ENCODE measurements around the gene PTTG1.

The PTTG1 gene

GRCh38 chr5:160460377-160461049, 38.9 kb downstream of the PTTG1 start:
- H3K4me3 ChIP-seq (ENCODE audit: low read depth in 1 of 5, low read length in 5 of 5) = no peak overlapping the region
- no peak overlapping the region for H3K9ac ChIP-seq (ENCODE audit: low read length in 5 of 5)
- no peaks in the 10 kb centered on the region for H3K27me3 ChIP-seq (ENCODE audit: control insufficient read depth in 5 of 5, insufficient read depth in 4 of 5, low read length in 5 of 5)
- no peaks in the 10 kb centered on the region for H3K36me3 ChIP-seq (ENCODE audit: control insufficient read depth in 5 of 5, insufficient read depth in 5 of 5, low read length in 5 of 5)
- no peak overlapping the region for H3K27ac ChIP-seq (ENCODE audit: low read depth, low read length)
- no peaks in the 10 kb centered on the region for H3K9me3 ChIP-seq (ENCODE audit: control insufficient read depth in 5 of 5, low read length in 5 of 5)
- H3K4me1 ChIP-seq (ENCODE audit: control insufficient read depth in 5 of 5, insufficient read depth in 5 of 5, low read length in 5 of 5) = peaks cover 0 to 3% (median 0%) of the 10 kb centered on the region in 5 donors

- Histone ChIP-seq H3K27ac (ENCODE audit: low read depth, low read length) (no peak overlapping the region), H3K9ac (ENCODE audit: low read length in 5 of 5) (no peak overlapping the region), H3K4me1 (ENCODE audit: control insufficient read depth in 5 of 5, insufficient read depth in 5 of 5, low read length in 5 of 5) (peaks cover 0 to 4% (median 0%) of the 10 kb centered on the region in 5 donors), H3K36me3 (ENCODE audit: control insufficient read depth in 5 of 5, insufficient read depth in 5 of 5, low read length in 5 of 5) (no peaks in the 10 kb centered on the region), H3K9me3 (ENCODE audit: control insufficient read depth in 5 of 5, low read length in 5 of 5) (no peaks in the 10 kb centered on the region), H3K27me3 (ENCODE audit: control insufficient read depth in 5 of 5, insufficient read depth in 4 of 5, low read length in 5 of 5) (no peaks in the 10 kb centered on the region), H3K4me3 (ENCODE audit: low read depth in 1 of 5, low read length in 5 of 5) (no peak overlapping the region)
Observed at GRCh38 chr5:160461378-160461777, 39.7 kb downstream of the PTTG1 start.

- Histone ChIP-seq H3K9ac (ENCODE audit: low read length in 5 of 5) (no peak overlapping the region), H3K4me3 (ENCODE audit: low read depth in 1 of 5, low read length in 5 of 5) (no peak overlapping the region), H3K4me1 (ENCODE audit: control insufficient read depth in 5 of 5, insufficient read depth in 5 of 5, low read length in 5 of 5) (peaks cover 2 to 11% (median 5%) of the 10 kb centered on the region in 5 donors), H3K36me3 (ENCODE audit: control insufficient read depth in 5 of 5, insufficient read depth in 5 of 5, low read length in 5 of 5) (no peaks in the 10 kb centered on the region), H3K9me3 (ENCODE audit: control insufficient read depth in 5 of 5, low read length in 5 of 5) (no peaks in the 10 kb centered on the region), H3K27ac (ENCODE audit: low read depth, low read length) (no peak overlapping the region), H3K27me3 (ENCODE audit: control insufficient read depth in 5 of 5, insufficient read depth in 4 of 5, low read length in 5 of 5) (no peaks in the 10 kb centered on the region)
Observed at GRCh38 chr5:160462167-160462566, 40.5 kb downstream of the PTTG1 start.

- Histone ChIP-seq H3K27me3 (ENCODE audit: control insufficient read depth in 5 of 5, insufficient read depth in 4 of 5, low read length in 5 of 5) (no peaks in the 10 kb centered on the region), H3K27ac (ENCODE audit: low read depth, low read length) (no peak overlapping the region)
Observed at GRCh38 chr5:160463227-160463626, 41.6 kb downstream of the PTTG1 start.

GRCh38 chr5:160463740-160464465, 42.2 kb downstream of the PTTG1 start:
- Histone ChIP-seq H3K27me3 (ENCODE audit: control insufficient read depth in 5 of 5, insufficient read depth in 4 of 5, low read length in 5 of 5) (no peaks in the 10 kb centered on the region), H3K9me3 (ENCODE audit: control insufficient read depth in 5 of 5, low read length in 5 of 5) (no peaks in the 10 kb centered on the region), H3K36me3 (ENCODE audit: control insufficient read depth in 5 of 5, insufficient read depth in 5 of 5, low read length in 5 of 5) (no peaks in the 10 kb centered on the region), H3K4me1 (ENCODE audit: control insufficient read depth in 5 of 5, insufficient read depth in 5 of 5, low read length in 5 of 5) (peaks cover 4 to 23% (median 19%) of the 10 kb centered on the region in 5 donors), H3K27ac (ENCODE audit: low read depth, low read length) (no peak overlapping the region), H3K4me3 (ENCODE audit: low read depth in 1 of 5, low read length in 5 of 5) (no peak overlapping the region), H3K9ac (ENCODE audit: low read length in 5 of 5) (no peak overlapping the region)

More at GRCh38 chr5:160463227-160463626, 41.6 kb downstream of the PTTG1 start:
- Histone ChIP-seq H3K9ac (ENCODE audit: low read length in 5 of 5) (no peak overlapping the region), H3K9me3 (ENCODE audit: control insufficient read depth in 5 of 5, low read length in 5 of 5) (no peaks in the 10 kb centered on the region), H3K36me3 (ENCODE audit: control insufficient read depth in 5 of 5, insufficient read depth in 5 of 5, low read length in 5 of 5) (no peaks in the 10 kb centered on the region), H3K4me1 (ENCODE audit: control insufficient read depth in 5 of 5, insufficient read depth in 5 of 5, low read length in 5 of 5) (peaks cover 4 to 21% (median 16%) of the 10 kb centered on the region in 5 donors), H3K4me3 (ENCODE audit: low read depth in 1 of 5, low read length in 5 of 5) (no peak overlapping the region)

GRCh38 chr5:160464466-160464797, 42.8 kb downstream of the PTTG1 start:
- no peaks in the 10 kb centered on the region for H3K27me3 ChIP-seq (ENCODE audit: control insufficient read depth in 5 of 5, insufficient read depth in 4 of 5, low read length in 5 of 5)
- no peak overlapping the region for H3K4me3 ChIP-seq (ENCODE audit: low read depth in 1 of 5, low read length in 5 of 5)
- H3K9ac ChIP-seq (ENCODE audit: low read length in 5 of 5) = no peak overlapping the region
- H3K27ac ChIP-seq (ENCODE audit: low read depth, low read length) = no peak overlapping the region
- H3K4me1 ChIP-seq (ENCODE audit: control insufficient read depth in 5 of 5, insufficient read depth in 5 of 5, low read length in 5 of 5) = peaks cover 4 to 23% (median 19%) of the 10 kb centered on the region in 5 donors
- no peaks in the 10 kb centered on the region for H3K36me3 ChIP-seq (ENCODE audit: control insufficient read depth in 5 of 5, insufficient read depth in 5 of 5, low read length in 5 of 5)
- no peaks in the 10 kb centered on the region for H3K9me3 ChIP-seq (ENCODE audit: control insufficient read depth in 5 of 5, low read length in 5 of 5)

GRCh38 chr5:160466116-160466515, 44.5 kb downstream of the PTTG1 start:
- Histone ChIP-seq H3K9ac (ENCODE audit: low read length in 5 of 5) (no peak overlapping the region), H3K4me1 (ENCODE audit: control insufficient read depth in 5 of 5, insufficient read depth in 5 of 5, low read length in 5 of 5) (peaks cover 4 to 36% (median 34%) of the 10 kb centered on the region in 5 donors)

GRCh38 chr5:160466889-160467554, 45.4 kb downstream of the PTTG1 start:
- H3K27ac ChIP-seq (ENCODE audit: low read depth, low read length) = peak overlapping the region; percentile 15
- H3K9ac ChIP-seq (ENCODE audit: low read length in 5 of 5) = peak overlapping the region in 1 of 5 donors; percentile 23
- H3K4me1 ChIP-seq (ENCODE audit: control insufficient read depth in 5 of 5, insufficient read depth in 5 of 5, low read length in 5 of 5) = peaks cover 9 to 45% (median 43%) of the 10 kb centered on the region in 5 donors
- H3K27me3 ChIP-seq (ENCODE audit: control insufficient read depth in 5 of 5, insufficient read depth in 4 of 5, low read length in 5 of 5) = no peaks in the 10 kb centered on the region
- no peaks in the 10 kb centered on the region for H3K9me3 ChIP-seq (ENCODE audit: control insufficient read depth in 5 of 5, low read length in 5 of 5)
- H3K36me3 ChIP-seq (ENCODE audit: control insufficient read depth in 5 of 5, insufficient read depth in 5 of 5, low read length in 5 of 5) = no peaks in the 10 kb centered on the region
- peak overlapping the region in 4 of 5 donors; percentile 46 to 66 (median 58) for H3K4me3 ChIP-seq (ENCODE audit: low read depth in 1 of 5, low read length in 5 of 5)

More at GRCh38 chr5:160466116-160466515, 44.5 kb downstream of the PTTG1 start:
- no peaks in the 10 kb centered on the region for H3K27me3 ChIP-seq (ENCODE audit: control insufficient read depth in 5 of 5, insufficient read depth in 4 of 5, low read length in 5 of 5)
- H3K4me3 ChIP-seq (ENCODE audit: low read depth in 1 of 5, low read length in 5 of 5) = no peak overlapping the region
- no peaks in the 10 kb centered on the region for H3K36me3 ChIP-seq (ENCODE audit: control insufficient read depth in 5 of 5, insufficient read depth in 5 of 5, low read length in 5 of 5)
- H3K27ac ChIP-seq (ENCODE audit: low read depth, low read length) = no peak overlapping the region
- H3K9me3 ChIP-seq (ENCODE audit: control insufficient read depth in 5 of 5, low read length in 5 of 5) = no peaks in the 10 kb centered on the region

GRCh38 chr5:160467555-160468362, 46.1 kb downstream of the PTTG1 start:
- Histone ChIP-seq H3K9me3 (ENCODE audit: control insufficient read depth in 5 of 5, low read length in 5 of 5) (no peaks in the 10 kb centered on the region), H3K36me3 (ENCODE audit: control insufficient read depth in 5 of 5, insufficient read depth in 5 of 5, low read length in 5 of 5) (no peaks in the 10 kb centered on the region), H3K4me1 (ENCODE audit: control insufficient read depth in 5 of 5, insufficient read depth in 5 of 5, low read length in 5 of 5) (peaks cover 9 to 47% (median 45%) of the 10 kb centered on the region in 5 donors), H3K9ac (ENCODE audit: low read length in 5 of 5) (peak overlapping the region in 2 of 5 donors; percentile 13 to 23), H3K27ac (ENCODE audit: low read depth, low read length) (peak overlapping the region; percentile 15), H3K27me3 (ENCODE audit: control insufficient read depth in 5 of 5, insufficient read depth in 4 of 5, low read length in 5 of 5) (no peaks in the 10 kb centered on the region), H3K4me3 (ENCODE audit: low read depth in 1 of 5, low read length in 5 of 5) (peak overlapping the region; percentile 45 to 66 (median 59))
